Vagina (tissue), 2 donors: ENCODE results near the gene JADE3.

Source experiments
- CTCF ChIP-seq, 3 experiments: fragments of 450-650 bp in 2 of 3; fragments of 200-600 bp in 1 of 3; sonication (generic) in 1 of 3; IDR thresholded peaks; one replicate each; pipeline ENCODE4 v1.5.1; 2017 to 2019; ENCODE audit warnings: antibody characterized with exemption in 3 of 3, mild to moderate bottlenecking in 2 of 3, moderate library complexity in 2 of 3
- POLR2A ChIP-seq, 2 donors: fragments of 450-650 bp; IDR thresholded peaks; one replicate each; pipeline ENCODE4 v1.6.1; 2017; ENCODE audit warnings: antibody characterized with exemption in 2 of 2, mild to moderate bottlenecking in 2 of 2, moderate library complexity in 2 of 2
- POLR2AphosphoS5 ChIP-seq, 2 donors: sonication (generic); formaldehyde crosslinking; IDR thresholded peaks; one replicate each; pipeline ENCODE4 v1.9.0; 2017; ENCODE audit warnings: antibody characterized with exemption in 2 of 2, mild to moderate bottlenecking in 2 of 2, low read depth in 1 of 2; ENCODE audit not compliant: insufficient read depth in 1 of 2

GRCh38 chrX:47097018-47097417 lies 184.8 kb downstream of the JADE3 start:
- no peak for TF ChIP-seq POLR2A (IDR thresholded peaks at IDR 0.05)
- no peak for TF ChIP-seq CTCF (IDR thresholded peaks at IDR 0.05)
- TF ChIP-seq POLR2AphosphoS5 (IDR thresholded peaks at IDR 0.05; ENCODE audit: insufficient read depth in 1 of 2, low read depth in 1 of 2): no peak
